ENCODE measurements around the gene ELP4.

DNA sequence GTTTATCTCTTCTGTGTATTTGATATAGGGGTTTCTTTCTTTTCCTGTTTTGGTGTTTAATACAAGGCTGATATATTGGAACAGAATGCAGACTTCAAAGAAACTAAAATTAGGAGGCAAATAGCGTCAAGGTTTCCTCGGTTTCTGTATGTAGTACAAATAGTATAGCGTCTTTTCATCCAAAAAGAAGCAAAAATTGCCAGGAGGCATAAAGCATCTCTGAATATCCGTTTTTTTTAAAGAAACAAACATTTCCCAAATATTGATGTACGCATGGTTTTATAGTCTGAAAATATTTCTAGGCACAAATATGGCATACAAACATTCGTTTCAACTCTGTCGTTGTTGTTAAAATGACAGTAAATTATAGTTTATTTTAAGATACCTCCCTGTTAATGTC, 318.6 kb downstream of the ELP4 start:
- TF ChIP-seq GATA2 (IDR thresholded peaks at IDR 0.05; ENCODE audit: low read depth, low read length) (no peak), GATA3 (IDR thresholded peaks at IDR 0.05; ENCODE audit: low read depth, low read length) (no peak)

All from SH-SY5Y (cell line).